ENCODE results near the gene ZNF583.

DNA sequence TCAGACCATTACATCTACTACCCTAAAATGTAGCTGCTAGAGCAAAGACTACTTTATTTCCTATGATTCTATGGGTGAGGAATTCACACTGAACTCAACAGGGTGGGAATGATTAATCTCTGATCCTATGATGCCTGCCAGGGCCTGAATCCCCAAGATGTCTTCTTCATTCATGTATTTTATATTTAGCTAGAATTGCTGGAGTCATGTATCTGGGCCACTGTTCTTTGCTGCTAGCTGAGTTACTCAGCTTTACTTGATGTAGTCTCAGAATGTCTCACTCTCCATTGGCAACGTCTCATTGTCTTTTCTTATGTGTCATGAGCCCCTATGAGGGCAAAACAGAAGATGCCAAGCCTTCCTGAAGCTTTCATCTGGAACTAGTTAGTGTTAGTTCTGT lies 31.9 kb upstream of the ZNF583 start:
- TF ChIP-seq, protein P1, sequence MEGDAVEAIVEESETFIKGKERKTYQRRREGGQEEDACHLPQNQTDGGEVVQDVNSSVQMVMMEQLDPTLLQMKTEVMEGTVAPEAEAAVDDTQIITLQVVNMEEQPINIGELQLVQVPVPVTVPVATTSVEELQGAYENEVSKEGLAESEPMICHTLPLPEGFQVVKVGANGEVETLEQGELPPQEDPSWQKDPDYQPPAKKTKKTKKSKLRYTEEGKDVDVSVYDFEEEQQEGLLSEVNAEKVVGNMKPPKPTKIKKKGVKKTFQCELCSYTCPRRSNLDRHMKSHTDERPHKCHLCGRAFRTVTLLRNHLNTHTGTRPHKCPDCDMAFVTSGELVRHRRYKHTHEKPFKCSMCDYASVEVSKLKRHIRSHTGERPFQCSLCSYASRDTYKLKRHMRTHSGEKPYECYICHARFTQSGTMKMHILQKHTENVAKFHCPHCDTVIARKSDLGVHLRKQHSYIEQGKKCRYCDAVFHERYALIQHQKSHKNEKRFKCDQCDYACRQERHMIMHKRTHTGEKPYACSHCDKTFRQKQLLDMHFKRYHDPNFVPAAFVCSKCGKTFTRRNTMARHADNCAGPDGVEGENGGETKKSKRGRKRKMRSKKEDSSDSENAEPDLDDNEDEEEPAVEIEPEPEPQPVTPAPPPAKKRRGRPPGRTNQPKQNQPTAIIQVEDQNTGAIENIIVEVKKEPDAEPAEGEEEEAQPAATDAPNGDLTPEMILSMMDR (IDR thresholded peaks at IDR 0.05), result no peak
- no peak for TF ChIP-seq POLR2A (IDR thresholded peaks at IDR 0.05)

All from heart left ventricle (tissue), 13 donors.